Hepatocyte (in vitro differentiated cells): Measurements from ENCODE around the gene GLDN.

ENCODE experiments used
- CTCF ChIP-seq: fragments of 200-600 bp; sonication (generic); IDR thresholded peaks from 2 replicates; pipeline ENCODE4 v1.5.1; 2016; ENCODE audit warnings: antibody characterized with exemption, mild to moderate bottlenecking; ENCODE audit not compliant: poor library complexity
- EZH2 ChIP-seq: fragments of 200-600 bp; sonication (generic); IDR thresholded peaks from 2 replicates; pipeline ENCODE4 v1.6.1; 2016; ENCODE audit warnings: antibody characterized with exemption, mild to moderate bottlenecking, borderline replicate concordance
- EZH2phosphoT487 ChIP-seq: fragments of 200-600 bp; sonication (generic); IDR thresholded peaks from one replicate; pipeline ENCODE4 v1.6.1; 2018; ENCODE audit warnings: antibody characterized with exemption, mild to moderate bottlenecking, low read depth, moderate library complexity; ENCODE audit not compliant: unreplicated experiment, severe bottlenecking

- no peak for TF ChIP-seq CTCF
- TF ChIP-seq EZH2phosphoT487 = no peak
- no peak for TF ChIP-seq EZH2
Observed at GRCh38 chr15:51355096-51355495, 13.6 kb downstream of the GLDN start.
